Peyer's patch (tissue), 4 donors: ENCODE measurements around the gene TM4SF4. TPM values are rescaled to one million over a fixed set of nuclear protein-coding genes. Genes with fewer than 3 reads are reported as not detected.

ENCODE experiments used
- DNase-seq, 3 donors: peaks; one replicate each; pipeline ENCODE4 v3.0.0-alpha.2; 2017 to 2019
- H3K27ac ChIP-seq, 4 donors: fragments of 200-600 bp; sonication (generic); one replicate each; pipeline ENCODE4 v1.5.1; 2016 to 2019
- H3K27me3 ChIP-seq, 2 donors: fragments of 200-600 bp; sonication (generic); one replicate each; pipeline ENCODE4 v1.5.1; 2019
- H3K36me3 ChIP-seq, 3 donors: fragments of 200-600 bp; sonication (generic); one replicate each; pipeline ENCODE4 v1.5.1; 2016 to 2019
- H3K4me1 ChIP-seq, 4 donors: fragments of 200-600 bp; sonication (generic); one replicate each; pipeline ENCODE4 v1.5.1; 2016 to 2019
- H3K4me3 ChIP-seq, 4 donors: fragments of 200-600 bp; sonication (generic); 1 replicate in 3 of 4; 2 replicates in 1 of 4; pipeline ENCODE4 v1.5.1; 2016 to 2019; ENCODE audit warnings: mild to moderate bottlenecking in 1 of 4
- H3K9me3 ChIP-seq, 4 donors: fragments of 200-600 bp; sonication (generic); one replicate each; pipeline ENCODE4 v1.5.1; 2016 to 2019; ENCODE audit warnings: mild to moderate bottlenecking in 1 of 4
- CTCF ChIP-seq, 6 experiments: fragments of 450-650 bp in 4 of 6; fragments of 200-600 bp in 2 of 6; sonication (generic) in 1 of 6; IDR thresholded peaks; one replicate each; pipeline ENCODE4 v1.5.1; 2017 to 2019; ENCODE audit warnings: antibody characterized with exemption in 6 of 6, mild to moderate bottlenecking in 3 of 6, moderate library complexity in 1 of 6
- POLR2A ChIP-seq, 2 donors: fragments of 450-650 bp; IDR thresholded peaks; one replicate each; pipeline ENCODE4 v1.5.1; 2017; ENCODE audit warnings: antibody characterized with exemption in 2 of 2, mild to moderate bottlenecking in 2 of 2, moderate library complexity in 2 of 2
- total RNA-seq, 4 donors: library from RNA; depleted of rRNA; stranded (reverse); fragments of >200 nt; gene quantifications; one replicate each; pipeline ENCODE4 v1.1.0, GENCODE V29; 2016

Gene TM4SF4
- total RNA-seq, 4 donors from 2014 or later, result 1.7 to 500 (median 217) TPM

GRCh38 chr3:149449182-149449581, 25.3 kb upstream of the TM4SF4 start:
- TF ChIP-seq CTCF (IDR thresholded peaks at IDR 0.05), result no peak
- TF ChIP-seq POLR2A (IDR thresholded peaks at IDR 0.05), result no peak
- Histone ChIP-seq H3K27me3 (no peaks in the 10 kb centered on the region), H3K27ac (no peak overlapping the region), H3K36me3 (no peaks in the 10 kb centered on the region), H3K4me3 (no peak overlapping the region), H3K9me3 (peaks cover 0 to 9% (median 3%) of the 10 kb centered on the region in 4 donors), H3K4me1 (no peaks in the 10 kb centered on the region)
- no peak for DNase-seq

- H3K9me3 ChIP-seq, result peaks cover 0 to 9% (median 3%) of the 10 kb centered on the region in 4 donors
- no peaks in the 10 kb centered on the region for H3K36me3 ChIP-seq
- H3K27me3 ChIP-seq, result no peaks in the 10 kb centered on the region
- H3K27ac ChIP-seq, result no peak overlapping the region
- TF ChIP-seq CTCF (IDR thresholded peaks at IDR 0.05) (no peak), POLR2A (IDR thresholded peaks at IDR 0.05) (no peak)
- no peak for DNase-seq
- H3K4me3 ChIP-seq, result no peak overlapping the region
- no peaks in the 10 kb centered on the region for H3K4me1 ChIP-seq
These were observed 24.7 kb upstream of the TM4SF4 start for GRCh38 chr3:149449799-149450198.

- TF ChIP-seq POLR2A (IDR thresholded peaks at IDR 0.05) (no peak), CTCF (IDR thresholded peaks at IDR 0.05) (no peak)
- no peaks in the 10 kb centered on the region for H3K4me1 ChIP-seq
- no peak overlapping the region for H3K4me3 ChIP-seq
- H3K27ac ChIP-seq, result no peak overlapping the region
- H3K9me3 ChIP-seq, result peaks cover 0 to 9% (median 3%) of the 10 kb centered on the region in 4 donors
- DNase-seq, result no peak
- no peaks in the 10 kb centered on the region for H3K36me3 ChIP-seq
- no peaks in the 10 kb centered on the region for H3K27me3 ChIP-seq
These were observed 24.2 kb upstream of the TM4SF4 start for GRCh38 chr3:149450281-149450680.

- no peak for TF ChIP-seq CTCF (IDR thresholded peaks at IDR 0.05)
- no peak for TF ChIP-seq POLR2A (IDR thresholded peaks at IDR 0.05)
- H3K4me3 ChIP-seq, result no peak overlapping the region
- no peak overlapping the region for H3K27ac ChIP-seq
- no peaks in the 10 kb centered on the region for H3K27me3 ChIP-seq
- DNase-seq, result no peak
- H3K36me3 ChIP-seq, result no peaks in the 10 kb centered on the region
- H3K9me3 ChIP-seq, result peaks cover 0 to 9% (median 3%) of the 10 kb centered on the region in 4 donors
- H3K4me1 ChIP-seq, result no peaks in the 10 kb centered on the region
These were observed 22.5 kb upstream of the TM4SF4 start for GRCh38 chr3:149452036-149452435.

- Histone ChIP-seq H3K27me3 (no peaks in the 10 kb centered on the region), H3K36me3 (no peaks in the 10 kb centered on the region), H3K4me3 (no peak overlapping the region), H3K9me3 (peaks cover 0 to 9% (median 3%) of the 10 kb centered on the region in 4 donors), H3K27ac (no peak overlapping the region), H3K4me1 (no peaks in the 10 kb centered on the region)
- no peak for DNase-seq
- no peak for TF ChIP-seq CTCF (IDR thresholded peaks at IDR 0.05)
- TF ChIP-seq POLR2A (IDR thresholded peaks at IDR 0.05), result no peak
These were observed 21.2 kb upstream of the TM4SF4 start for GRCh38 chr3:149453140-149453805.
